Vagina (tissue), 2 donors: ENCODE results near the gene BEGAIN.

Source experiments
- POLR2A ChIP-seq, 2 donors: fragments of 450-650 bp; IDR thresholded peaks; one replicate each; pipeline ENCODE4 v1.6.1; 2017; ENCODE audit warnings: antibody characterized with exemption in 2 of 2, mild to moderate bottlenecking in 2 of 2, moderate library complexity in 2 of 2
- TF ChIP-seq, protein P1 (sequence below), 3 experiments: fragments of 450-650 bp in 2 of 3; fragments of 200-600 bp in 1 of 3; sonication (generic) in 1 of 3; IDR thresholded peaks; one replicate each; pipeline ENCODE4 v1.5.1; 2017 to 2019; ENCODE audit warnings: antibody characterized with exemption in 3 of 3, mild to moderate bottlenecking in 2 of 3, moderate library complexity in 2 of 3

DNA sequence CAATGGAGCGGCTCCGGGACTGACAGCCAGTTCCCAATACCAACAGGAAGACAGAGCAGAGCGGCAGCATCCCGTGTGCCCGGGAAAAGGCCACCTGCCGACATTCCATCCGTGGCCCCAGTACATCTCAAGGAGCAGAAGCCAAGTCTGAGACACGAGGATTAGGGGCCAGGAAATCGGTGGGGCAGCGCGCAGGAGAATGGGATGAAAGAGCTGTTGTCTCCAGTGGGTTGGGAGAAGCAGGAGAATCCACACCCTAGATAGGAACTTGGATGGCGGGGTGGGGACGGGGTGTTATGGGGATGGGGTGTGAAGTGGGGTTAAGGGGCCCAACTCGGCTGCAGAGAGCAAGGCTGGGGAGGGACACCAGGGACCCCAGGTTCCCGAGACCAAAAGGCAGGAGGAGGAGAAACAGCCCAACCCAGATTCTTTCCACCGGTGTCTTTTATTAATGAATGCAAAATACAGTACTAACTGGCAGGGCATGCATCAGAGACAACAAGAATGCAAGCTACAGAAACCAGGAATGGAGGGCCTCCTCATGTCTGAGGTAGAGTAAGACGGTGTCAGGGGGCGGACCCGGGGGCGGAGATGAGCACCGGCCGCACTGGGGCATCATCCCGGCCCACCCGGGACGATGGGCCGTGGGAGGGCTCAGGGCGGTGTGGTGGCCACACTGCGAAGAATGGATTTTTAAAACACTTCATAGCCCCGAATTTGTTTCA, 50.3 kb downstream of the BEGAIN start:
- TF ChIP-seq POLR2A (IDR thresholded peaks at IDR 0.05): no peak
- TF ChIP-seq, protein P1, sequence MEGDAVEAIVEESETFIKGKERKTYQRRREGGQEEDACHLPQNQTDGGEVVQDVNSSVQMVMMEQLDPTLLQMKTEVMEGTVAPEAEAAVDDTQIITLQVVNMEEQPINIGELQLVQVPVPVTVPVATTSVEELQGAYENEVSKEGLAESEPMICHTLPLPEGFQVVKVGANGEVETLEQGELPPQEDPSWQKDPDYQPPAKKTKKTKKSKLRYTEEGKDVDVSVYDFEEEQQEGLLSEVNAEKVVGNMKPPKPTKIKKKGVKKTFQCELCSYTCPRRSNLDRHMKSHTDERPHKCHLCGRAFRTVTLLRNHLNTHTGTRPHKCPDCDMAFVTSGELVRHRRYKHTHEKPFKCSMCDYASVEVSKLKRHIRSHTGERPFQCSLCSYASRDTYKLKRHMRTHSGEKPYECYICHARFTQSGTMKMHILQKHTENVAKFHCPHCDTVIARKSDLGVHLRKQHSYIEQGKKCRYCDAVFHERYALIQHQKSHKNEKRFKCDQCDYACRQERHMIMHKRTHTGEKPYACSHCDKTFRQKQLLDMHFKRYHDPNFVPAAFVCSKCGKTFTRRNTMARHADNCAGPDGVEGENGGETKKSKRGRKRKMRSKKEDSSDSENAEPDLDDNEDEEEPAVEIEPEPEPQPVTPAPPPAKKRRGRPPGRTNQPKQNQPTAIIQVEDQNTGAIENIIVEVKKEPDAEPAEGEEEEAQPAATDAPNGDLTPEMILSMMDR (IDR thresholded peaks at IDR 0.05): no peak
